HG03354 (cell line): ENCODE data around the gene RPL23.
A peak's percentile ranks its signal among the peaks of the same experiment; 100 is the strongest.

ENCODE experiments used
- ATAC-seq: cut with Tn5 transposase; IDR thresholded peaks from one replicate; pipeline ENCODE4 v1.9.1; 2021; ENCODE audit warnings: mild to moderate bottlenecking; ENCODE audit not compliant: unreplicated experiment, poor library complexity, severe bottlenecking

The RPL23 gene

GRCh38 chr17:38800237-38800760 is 53.2 kb downstream of the RPL23 start:
- ATAC-seq: no peak

GRCh38 chr17:38799501-38800236 is 53.9 kb downstream of the RPL23 start, which contains the start of gene PIP4K2B:
PIP4K2B (minus strand) TSS chr17:38799556; CDS start chr17:38799424, 132 bp downstream.
- ATAC-seq: peak; percentile 84

- ATAC-seq: peak; percentile 34
These were observed 54.7 kb downstream of the RPL23 start for GRCh38 chr17:38798614-38799500.
